HEK293 (cell line): ENCODE results near the gene TRAK1.

Experiments used
- CTCF ChIA-PET: fragments of 350-600 bp; formaldehyde crosslinking; extraction: SDS; loops from one replicate; lab custom pipeline; 2021; ENCODE audit warnings: antibody characterized with exemption; lab: Yijun Ruan, JAX
- POLR2A ChIA-PET: fragments of 300-600 bp; formaldehyde crosslinking; extraction: SDS; loops from one replicate; lab custom pipeline; 2020; ENCODE audit warnings: antibody characterized with exemption, inconsistent platforms; lab: Yijun Ruan, JAX
- H3K27ac ChIP-seq: fragments of 200-500 bp; sonication (Bioruptor generic); 2 replicates; pipeline ENCODE4 v1.5.1; 2014; ENCODE audit warnings: low read depth, low read length, control low read depth, inconsistent platforms; ENCODE audit errors: extremely low read depth
- H3K36me3 ChIP-seq, 2 experiments: fragments of 200-500 bp in 1 of 2; sonication (Bioruptor generic) in 1 of 2; 1 replicate in 1 of 2; 2 replicates in 1 of 2; pipeline ENCODE4 v1.5.1; 2014 to 2017; ENCODE audit warnings: inconsistent platforms in 2 of 2, low read length in 2 of 2; ENCODE audit not compliant: control insufficient read depth in 2 of 2, insufficient read depth in 1 of 2
- H3K4me1 ChIP-seq: fragments of 200-500 bp; sonication (Bioruptor generic); 2 replicates; pipeline ENCODE4 v1.5.1; 2014; ENCODE audit warnings: mild to moderate bottlenecking, low read length, inconsistent platforms; ENCODE audit not compliant: control insufficient read depth, insufficient read depth
- H3K4me3 ChIP-seq: 2 replicates; pipeline ENCODE4 v1.5.1; 2011; ENCODE audit warnings: low read depth, mild to moderate bottlenecking, control low read depth, low read length, moderate library complexity
- H3K9me3 ChIP-seq: fragments of 200-500 bp; sonication (Bioruptor generic); 2 replicates; pipeline ENCODE4 v1.5.1; 2014; ENCODE audit warnings: low read depth, low read length, inconsistent platforms; ENCODE audit not compliant: control insufficient read depth, insufficient read depth
- BCL6B ChIP-seq: fragments of 450-650 bp; formaldehyde crosslinking; IDR thresholded peaks from 2 replicates; pipeline ENCODE4 v1.5.1; 2017; ENCODE audit warnings: missing biosample characterization, missing genetic modification characterization
- FEZF1 ChIP-seq: fragments of 450-650 bp; formaldehyde crosslinking; IDR thresholded peaks from 2 replicates; pipeline ENCODE4 v1.5.1; 2016; ENCODE audit warnings: missing biosample characterization, missing genetic modification characterization
- PRDM10 ChIP-seq: fragments of 450-650 bp; formaldehyde crosslinking; IDR thresholded peaks from 2 replicates; pipeline ENCODE4 v1.5.1; 2016; ENCODE audit warnings: missing biosample characterization, missing genetic modification characterization
- TSHZ1 ChIP-seq: fragments of 450-650 bp; formaldehyde crosslinking; IDR thresholded peaks from 2 replicates; pipeline ENCODE4 v1.5.1; 2016; ENCODE audit warnings: missing biosample characterization, missing genetic modification characterization, borderline replicate concordance
- ZBTB49 ChIP-seq: fragments of 450-650 bp; formaldehyde crosslinking; IDR thresholded peaks from 2 replicates; pipeline ENCODE4 v1.5.1; 2016; ENCODE audit warnings: missing biosample characterization, missing genetic modification characterization, low read depth
- ZNF248 ChIP-seq: fragments of 450-650 bp; formaldehyde crosslinking; IDR thresholded peaks from 2 replicates; pipeline ENCODE4 v1.5.1; 2017; ENCODE audit warnings: missing biosample characterization, missing genetic modification characterization
- ZNF571 ChIP-seq: fragments of 450-650 bp; formaldehyde crosslinking; IDR thresholded peaks from 2 replicates; pipeline ENCODE4 v1.5.0; 2017; ENCODE audit warnings: missing biosample characterization, missing genetic modification characterization
- ZNF610 ChIP-seq: fragments of 450-650 bp; formaldehyde crosslinking; IDR thresholded peaks from 2 replicates; pipeline ENCODE4 v1.5.1; 2016; ENCODE audit warnings: missing biosample characterization, missing genetic modification characterization, borderline replicate concordance
- ZNF629 ChIP-seq: fragments of 450-650 bp; formaldehyde crosslinking; IDR thresholded peaks from 2 replicates; pipeline ENCODE4 v1.5.1; 2017; ENCODE audit warnings: missing biosample characterization, missing genetic modification characterization
- ZNF791 ChIP-seq: fragments of 450-650 bp; formaldehyde crosslinking; IDR thresholded peaks from 2 replicates; pipeline ENCODE4 v1.5.1; 2016; ENCODE audit warnings: missing biosample characterization, missing genetic modification characterization
- ZSCAN5A ChIP-seq: fragments of 450-650 bp; formaldehyde crosslinking; IDR thresholded peaks from 2 replicates; pipeline ENCODE4 v1.5.1; 2016; ENCODE audit warnings: missing biosample characterization, missing genetic modification characterization

The TRAK1 gene

GRCh38 chr3:42130329-42131070, 39.3 kb downstream of the TRAK1 start:
- ChIA-PET POLR2A (no interaction called here), CTCF (interaction anchor here (0.7 to 0.8 kb wide), 2 partner anchors 62 to 678 kb away, joined by 3 read pairs; no protein-coding TSS in a partner anchor)

More at GRCh38 chr3:42130329-42131070, 39.3 kb downstream of the TRAK1 start:
- Histone ChIP-seq H3K9me3 (no peaks in the 10 kb centered on the region), H3K27ac (no peak overlapping the region), H3K4me3 (no peak overlapping the region), H3K36me3 (peaks cover 0 to 13% of the 10 kb centered on the region in 2 experiments; a peak in 1 of 3 replicates), H3K4me1 (no peaks in the 10 kb centered on the region)
- TF ChIP-seq FEZF1 (tag by site-specific recombination) (no peak), PRDM10 (tag by site-specific recombination) (no peak), ZNF791 (tag by site-specific recombination) (no peak), ZNF610 (no peak), ZSCAN5A (tag by site-specific recombination) (no peak), ZBTB49 (tag by site-specific recombination) (no peak), ZNF248 (tag by site-specific recombination) (no peak), ZNF571 (tag by site-specific recombination) (no peak), TSHZ1 (tag by site-specific recombination) (no peak), ZNF629 (tag by site-specific recombination) (no peak), BCL6B (tag by site-specific recombination) (no peak)
